Progenitor cell of endocrine pancreas (in vitro differentiated cells): Measurements from ENCODE around the gene DBP. TPM values are rescaled to one million over a fixed set of nuclear protein-coding genes. Genes with fewer than 3 reads are reported as not detected.
A peak's percentile ranks its signal among the peaks of the same experiment; 100 is the strongest.

Experiments
- DNase-seq: peaks from one replicate; pipeline ENCODE4 v3.0.0; 2021; ENCODE audit warnings: low spot score; ENCODE audit not compliant: unreplicated experiment
- H3K27ac Mint-ChIP-seq: 2 replicates; pipeline ENCODE4 v1.8.0; 2021; ENCODE audit warnings: mild to moderate bottlenecking, moderate library complexity, mixed read lengths
- H3K27me3 Mint-ChIP-seq: 2 replicates; pipeline ENCODE4 v1.8.0; 2021; ENCODE audit warnings: mixed read lengths
- H3K36me3 Mint-ChIP-seq: 2 replicates; pipeline ENCODE4 v1.8.0; 2022; ENCODE audit warnings: mixed read lengths; ENCODE audit not compliant: insufficient read depth
- H3K4me1 Mint-ChIP-seq: 2 replicates; pipeline ENCODE4 v1.8.0; 2021; ENCODE audit warnings: low read depth, mixed read lengths
- H3K4me3 Mint-ChIP-seq: 2 replicates; pipeline ENCODE4 v1.8.0; 2021; ENCODE audit warnings: low read depth, mild to moderate bottlenecking, moderate library complexity, mixed read lengths
- H3K9me3 Mint-ChIP-seq: 2 replicates; pipeline ENCODE4 v1.8.0; 2021; ENCODE audit warnings: low read depth, mixed read lengths
- CTCF ChIP-seq: fragments of 200-600 bp; sonication (generic); IDR thresholded peaks from one replicate; pipeline ENCODE4 v1.5.0; 2021; ENCODE audit warnings: antibody characterized with exemption, mild to moderate bottlenecking; ENCODE audit not compliant: unreplicated experiment
- total RNA-seq: library from RNA; stranded (reverse); gene quantifications from 2 replicates; pipeline ENCODE4 v1.2.1, GENCODE V29; 2021

Gene DBP
- total RNA-seq, 1 donor from 2014 or later, result 5.3 TPM

GRCh38 chr19:48670699-48671445 is 33.7 kb upstream of the DBP start:
- TF ChIP-seq CTCF, result no peak
- Mint-ChIP-seq H3K4me3 (no peak overlapping the region), H3K27ac (peak overlapping the region; percentile 88), H3K27me3 (peaks cover 25% of the 10 kb centered on the region), H3K4me1 (peaks cover 3% of the 10 kb centered on the region), H3K9me3 (no peaks in the 10 kb centered on the region), H3K36me3 (no peaks in the 10 kb centered on the region)
- DNase-seq, result no peak

GRCh38 chr19:48669903-48670668 is 32.9 kb upstream of the DBP start:
- Mint-ChIP-seq H3K4me3 (no peak overlapping the region), H3K9me3 (no peaks in the 10 kb centered on the region), H3K27ac (no peak overlapping the region), H3K36me3 (no peaks in the 10 kb centered on the region), H3K4me1 (peaks cover 3% of the 10 kb centered on the region), H3K27me3 (peaks cover 21% of the 10 kb centered on the region)
- no peak for DNase-seq
- TF ChIP-seq CTCF, result no peak

- no peaks in the 10 kb centered on the region for H3K36me3 Mint-ChIP-seq
These were observed 31.6 kb upstream of the DBP start for GRCh38 chr19:48668761-48669160.

GRCh38 chr19:48668332-48668731 is 31.2 kb upstream of the DBP start:
- Mint-ChIP-seq H3K27me3 (peaks cover 7% of the 10 kb centered on the region), H3K4me1 (peaks cover 3% of the 10 kb centered on the region), H3K4me3 (no peak overlapping the region), H3K27ac (no peak overlapping the region), H3K36me3 (no peaks in the 10 kb centered on the region), H3K9me3 (no peaks in the 10 kb centered on the region)
- no peak for DNase-seq
- no peak for TF ChIP-seq CTCF

More at GRCh38 chr19:48668761-48669160, 31.6 kb upstream of the DBP start:
- Mint-ChIP-seq H3K27me3 (peaks cover 10% of the 10 kb centered on the region), H3K4me3 (no peak overlapping the region), H3K27ac (peak overlapping the region; percentile 3), H3K4me1 (peaks cover 3% of the 10 kb centered on the region), H3K9me3 (no peaks in the 10 kb centered on the region)
- DNase-seq, result no peak
- no peak for TF ChIP-seq CTCF

- DNase-seq, result no peak
- H3K9me3 Mint-ChIP-seq, result peaks cover 3% of the 10 kb centered on the region
- no peak for TF ChIP-seq CTCF
- no peaks in the 10 kb centered on the region for H3K36me3 Mint-ChIP-seq
- H3K27me3 Mint-ChIP-seq, result peaks cover 3% of the 10 kb centered on the region
- H3K4me3 Mint-ChIP-seq, result no peak overlapping the region
- no peak overlapping the region for H3K27ac Mint-ChIP-seq
- no peaks in the 10 kb centered on the region for H3K4me1 Mint-ChIP-seq
These were observed 28.6 kb upstream of the DBP start for GRCh38 chr19:48665786-48666185.
